Endothelial cell of umbilical vein (primary cell): ENCODE data around the gene NOP10. TPM values are rescaled to one million over a fixed set of nuclear protein-coding genes. Genes with fewer than 3 reads are reported as not detected.

Experiments
- BruUV-seq: library from RNA; stranded (reverse); fragments of 400-500 nt; replicated peaks from 2 replicates; lab custom pipeline; 2021; lab: Mats Ljungman, UMichigan
- CTCF ChIA-PET: fragments of 300-600, 350-600 bp; sonication (Branson Sonifier 250); formaldehyde crosslinking; loops from one replicate; lab custom pipeline; 2021; ENCODE audit warnings: antibody characterized with exemption, inconsistent platforms; lab: Charles Lee
- POLR2A ChIA-PET: fragments of 300-600, 350-600 bp; sonication (Branson Sonifier 250); formaldehyde crosslinking; loops from one replicate; lab custom pipeline; 2021; ENCODE audit warnings: antibody characterized with exemption, inconsistent platforms; lab: Charles Lee
- DNase-seq: peaks from one replicate; pipeline ENCODE4 v3.0.0-alpha.2; 2011; ENCODE audit warnings: low read depth, low spot score
- FAIRE-seq: peaks from 2 replicates; lab custom pipeline; 2011; peaks lifted over from hg19 to GRCh38; lab: Jason Lieb, UNC
- H2AFZ ChIP-seq: 2 replicates; pipeline ENCODE4 v1.6.0; 2012; ENCODE audit warnings: low read depth, low read length, control low read depth, inconsistent platforms
- H3K27ac ChIP-seq: 2 replicates; pipeline ENCODE4 v1.5.1; 2011; ENCODE audit warnings: low read depth, mild to moderate bottlenecking, control low read depth, low read length, moderate library complexity; ENCODE audit not compliant: insufficient read depth
- H3K27me3 ChIP-seq, 2 experiments: 2 replicates each; pipeline versions ENCODE4 v1.6.0 to v1.6.1; 2011; ENCODE audit warnings: low read length in 2 of 2, mixed read lengths in 1 of 2; ENCODE audit not compliant: control insufficient read depth in 2 of 2, insufficient read depth in 2 of 2
- H3K36me3 ChIP-seq, 2 experiments: 2 replicates in 1 of 2; 3 replicates in 1 of 2; pipeline ENCODE4 v1.5.1; 2011; ENCODE audit warnings: low read length in 2 of 2, mild to moderate bottlenecking in 1 of 2, moderate library complexity in 1 of 2; ENCODE audit not compliant: control insufficient read depth in 2 of 2, insufficient read depth in 2 of 2; ENCODE audit errors: extremely low read depth in 1 of 2
- H3K4me1 ChIP-seq: 3 replicates; pipeline ENCODE4 v1.5.1; 2011; ENCODE audit warnings: mild to moderate bottlenecking, low read length; ENCODE audit not compliant: control insufficient read depth, insufficient read depth; ENCODE audit errors: extremely low read depth
- H3K4me2 ChIP-seq: 2 replicates; pipeline ENCODE4 v1.6.1; 2011; ENCODE audit warnings: low read length, control low read depth, mixed read lengths; ENCODE audit not compliant: insufficient read depth
- H3K4me3 ChIP-seq, 3 experiments: fragments of 200-600 bp in 1 of 3; sonication (generic), shearing (Covaris generic) in 1 of 3; replicated peaks in 1 of 3; 2 replicates each; pipeline ENCODE4 v1.5.1; 2011 to 2016; ENCODE audit warnings: control low read depth in 3 of 3, low read length in 3 of 3, mild to moderate bottlenecking in 2 of 3, inconsistent platforms in 1 of 3, low read depth in 1 of 3, moderate library complexity in 1 of 3; ENCODE audit not compliant: insufficient read depth in 1 of 3
- H3K79me2 ChIP-seq: 2 replicates; pipeline ENCODE4 v1.6.0; 2012; ENCODE audit warnings: low read length, inconsistent platforms; ENCODE audit not compliant: control insufficient read depth, insufficient read depth
- H3K9ac ChIP-seq: replicated peaks from 2 replicates; pipeline ENCODE3; 2011; ENCODE audit warnings: low read length, control low read depth; ENCODE audit not compliant: insufficient read depth; ENCODE audit errors: extremely low read depth
- H3K9me1 ChIP-seq: replicated peaks from 3 replicates; pipeline ENCODE4 v1.6.0; 2011; ENCODE audit warnings: mild to moderate bottlenecking, low read length; ENCODE audit not compliant: control insufficient read depth, insufficient read depth; ENCODE audit errors: extremely low read depth
- H3K9me3 ChIP-seq: replicated peaks from 2 replicates; pipeline ENCODE4 v1.5.1; 2012; ENCODE audit warnings: low read length, inconsistent platforms; ENCODE audit not compliant: control insufficient read depth, insufficient read depth
- H4K20me1 ChIP-seq: replicated peaks from 2 replicates; pipeline ENCODE3; 2011; ENCODE audit warnings: mild to moderate bottlenecking, low read length; ENCODE audit not compliant: control insufficient read depth, insufficient read depth; ENCODE audit errors: extremely low read depth
- EZH2 ChIP-seq: IDR thresholded peaks from 2 replicates; pipeline ENCODE4 v1.6.1; 2012; ENCODE audit warnings: borderline replicate concordance, low read depth, mild to moderate bottlenecking, moderate library complexity, low read length, inconsistent platforms; ENCODE audit not compliant: severe bottlenecking
- FOS ChIP-seq: IDR thresholded peaks from 2 replicates; pipeline ENCODE4 v1.6.1; 2011; ENCODE audit warnings: mild to moderate bottlenecking, low read length, moderate library complexity, borderline replicate concordance; ENCODE audit not compliant: insufficient read depth
- GATA2 ChIP-seq: IDR thresholded peaks from 2 replicates; pipeline ENCODE4 v1.7.0; 2011; ENCODE audit warnings: low read depth, mild to moderate bottlenecking, moderate library complexity, mixed read lengths, low read length; ENCODE audit not compliant: insufficient read length, insufficient read depth
- JUN ChIP-seq: IDR thresholded peaks from 2 replicates; pipeline ENCODE4 v1.6.1; 2011; ENCODE audit warnings: borderline replicate concordance, low read depth; ENCODE audit not compliant: insufficient read length, insufficient read depth
- POLR2AphosphoS5 ChIP-seq: IDR thresholded peaks from 2 replicates; pipeline ENCODE4 v1.6.1; 2012; ENCODE audit warnings: low read depth, mild to moderate bottlenecking, control low read depth, low read length, moderate library complexity; ENCODE audit not compliant: insufficient read depth
- dilution Hi-C: fragments of 300-500 bp; cut with MboI; formaldehyde crosslinking; loops from one replicate; pipeline ENCODE4 v1.15.0; 2019; ENCODE audit warnings: low sequenced_read_pairs; ENCODE audit not compliant: extremely low pct_ligation_motif_present
- intact Hi-C: fragments of 100-400 bp; cut with micrococcal nuclease; formaldehyde crosslinking; loops from one replicate; pipeline ENCODE4 v1.10.0; 2022
- polyA plus RNA-seq, 4 experiments: library from polyadenylated mRNA; depleted of rRNA in 3 of 4; stranded (reverse) in 3 of 4; unstranded in 1 of 4; fragments of >200 nt; gene quantifications; 2 replicates each; pipeline versions ENCODE4 v1.2.1 to v1.2.3, GENCODE V29; 2011 to 2012; ENCODE audit warnings: missing spikeins in 1 of 4
- total RNA-seq: library from RNA; stranded (reverse); gene quantifications from 2 replicates; pipeline ENCODE4 v1.2.3, GENCODE V29; 2021
- TF ChIP-seq, protein P1 (sequence below): IDR thresholded peaks from 2 replicates; pipeline ENCODE4 v1.6.1; 2011; ENCODE audit not compliant: insufficient read depth, insufficient read length
- TF ChIP-seq, protein P2 (sequence below), 2 donors: IDR thresholded peaks; 1 replicate in 1 of 2; 2 replicates in 1 of 2; pipeline ENCODE4 v1.5.1; 2011; ENCODE audit warnings: low read length in 2 of 2, mild to moderate bottlenecking in 2 of 2, moderate library complexity in 2 of 2, control low read depth in 1 of 2, inconsistent platforms in 1 of 2, low read depth in 1 of 2; ENCODE audit not compliant: insufficient read depth in 1 of 2; ENCODE audit errors: extremely low read depth in 1 of 2

The NOP10 gene
- total and polyA plus RNA-seq, 2 donors (not counting 3 experiments of a cell fraction or from before 2014, with no cell fraction given): 225 to 710 TPM

DNA sequence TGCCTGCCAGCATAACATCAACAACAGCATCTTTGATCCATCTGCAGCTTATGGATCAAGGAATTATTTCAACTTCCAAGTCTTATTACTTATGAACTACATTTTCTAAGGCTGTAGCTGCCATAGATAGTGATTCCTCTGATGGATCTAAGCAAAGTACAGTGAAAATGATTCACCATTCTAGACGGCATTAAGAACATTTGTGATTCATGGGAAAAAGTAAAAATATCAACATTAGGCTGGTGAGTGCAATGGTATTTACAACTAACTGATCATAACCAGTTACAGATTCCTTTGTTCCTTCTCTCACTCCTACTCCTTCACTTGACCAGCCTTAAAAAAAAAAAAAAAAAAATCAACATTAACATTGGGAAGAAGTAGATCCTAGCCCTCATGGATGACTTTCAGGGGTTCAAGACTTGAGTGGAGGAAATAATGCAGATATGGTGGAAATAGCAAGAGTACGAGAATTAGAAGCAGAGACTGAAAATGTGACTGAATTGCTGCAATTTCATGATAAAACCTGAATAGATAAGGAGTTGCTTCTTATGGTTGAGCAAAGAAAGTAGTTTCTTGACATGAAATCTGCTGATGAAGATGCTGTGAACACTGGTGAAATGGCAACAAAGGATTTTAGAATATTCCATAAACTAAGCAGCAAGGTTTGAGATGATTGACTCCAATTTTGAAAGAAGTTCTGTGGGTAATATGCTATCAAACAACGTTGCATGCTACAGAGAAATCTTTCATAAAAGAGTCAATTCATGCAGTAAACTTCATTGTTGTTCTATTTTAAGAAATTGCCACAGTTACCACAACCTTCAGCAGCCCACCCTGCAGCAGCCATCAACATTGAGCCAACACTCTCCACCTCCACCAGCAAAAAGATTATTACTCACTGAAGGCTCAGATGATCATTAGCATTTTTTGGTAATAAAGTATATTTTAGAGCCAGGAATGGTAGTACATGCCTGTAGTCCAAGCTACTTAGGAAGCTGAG lies 28.1 kb downstream of the NOP10 start:
- Histone ChIP-seq H4K20me1 (no peaks in the 10 kb centered on the region), H3K27me3 (no peaks in the 10 kb centered on the region), H3K36me3 (no peaks in the 10 kb centered on the region), H3K4me2 (no peak overlapping the region), H3K27ac (no peak overlapping the region), H2AFZ (no peak overlapping the region), H3K4me1 (peaks cover 12% of the 10 kb centered on the region), H3K4me3 (no peak overlapping the region), H3K9me3 (no peaks in the 10 kb centered on the region), H3K9me1 (no peaks in the 10 kb centered on the region), H3K9ac (no peak overlapping the region), H3K79me2 (no peaks in the 10 kb centered on the region)
- intact Hi-C loops (no loop called here), dilution Hi-C loops (no loop called here)
- ChIA-PET POLR2A (no interaction called here), CTCF (interaction anchor here (1.6 kb wide), 1 partner anchor 105 kb away, joined by 4 read pairs; the partner anchor contains the start of gene KATNBL1)
- no TSS peak for BruUV-seq
- DNase-seq (no peak), FAIRE-seq (no peak)
- no peak for TF ChIP-seq JUN
- no peak for TF ChIP-seq GATA2
- no peak for TF ChIP-seq FOS
- TF ChIP-seq POLR2AphosphoS5: no peak
- TF ChIP-seq, protein P1, sequence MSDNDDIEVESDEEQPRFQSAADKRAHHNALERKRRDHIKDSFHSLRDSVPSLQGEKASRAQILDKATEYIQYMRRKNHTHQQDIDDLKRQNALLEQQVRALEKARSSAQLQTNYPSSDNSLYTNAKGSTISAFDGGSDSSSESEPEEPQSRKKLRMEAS: no peak
- TF ChIP-seq EZH2: no peak
- TF ChIP-seq, protein P2, sequence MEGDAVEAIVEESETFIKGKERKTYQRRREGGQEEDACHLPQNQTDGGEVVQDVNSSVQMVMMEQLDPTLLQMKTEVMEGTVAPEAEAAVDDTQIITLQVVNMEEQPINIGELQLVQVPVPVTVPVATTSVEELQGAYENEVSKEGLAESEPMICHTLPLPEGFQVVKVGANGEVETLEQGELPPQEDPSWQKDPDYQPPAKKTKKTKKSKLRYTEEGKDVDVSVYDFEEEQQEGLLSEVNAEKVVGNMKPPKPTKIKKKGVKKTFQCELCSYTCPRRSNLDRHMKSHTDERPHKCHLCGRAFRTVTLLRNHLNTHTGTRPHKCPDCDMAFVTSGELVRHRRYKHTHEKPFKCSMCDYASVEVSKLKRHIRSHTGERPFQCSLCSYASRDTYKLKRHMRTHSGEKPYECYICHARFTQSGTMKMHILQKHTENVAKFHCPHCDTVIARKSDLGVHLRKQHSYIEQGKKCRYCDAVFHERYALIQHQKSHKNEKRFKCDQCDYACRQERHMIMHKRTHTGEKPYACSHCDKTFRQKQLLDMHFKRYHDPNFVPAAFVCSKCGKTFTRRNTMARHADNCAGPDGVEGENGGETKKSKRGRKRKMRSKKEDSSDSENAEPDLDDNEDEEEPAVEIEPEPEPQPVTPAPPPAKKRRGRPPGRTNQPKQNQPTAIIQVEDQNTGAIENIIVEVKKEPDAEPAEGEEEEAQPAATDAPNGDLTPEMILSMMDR (IDR thresholded peaks at IDR 0.05; ENCODE audit: extremely low read depth in 1 of 2, insufficient read depth in 1 of 2, low read depth in 1 of 2, low read length in 2 of 2): no peak
